ENCODE data around the gene JARID2. TPM values are rescaled to one million over a fixed set of nuclear protein-coding genes. Genes with fewer than 3 reads are reported as not detected.

The JARID2 gene
- total RNA-seq, 6 experiments from 2014 or later: 2.5 to 3.9 (median 3.0) TPM

DNA sequence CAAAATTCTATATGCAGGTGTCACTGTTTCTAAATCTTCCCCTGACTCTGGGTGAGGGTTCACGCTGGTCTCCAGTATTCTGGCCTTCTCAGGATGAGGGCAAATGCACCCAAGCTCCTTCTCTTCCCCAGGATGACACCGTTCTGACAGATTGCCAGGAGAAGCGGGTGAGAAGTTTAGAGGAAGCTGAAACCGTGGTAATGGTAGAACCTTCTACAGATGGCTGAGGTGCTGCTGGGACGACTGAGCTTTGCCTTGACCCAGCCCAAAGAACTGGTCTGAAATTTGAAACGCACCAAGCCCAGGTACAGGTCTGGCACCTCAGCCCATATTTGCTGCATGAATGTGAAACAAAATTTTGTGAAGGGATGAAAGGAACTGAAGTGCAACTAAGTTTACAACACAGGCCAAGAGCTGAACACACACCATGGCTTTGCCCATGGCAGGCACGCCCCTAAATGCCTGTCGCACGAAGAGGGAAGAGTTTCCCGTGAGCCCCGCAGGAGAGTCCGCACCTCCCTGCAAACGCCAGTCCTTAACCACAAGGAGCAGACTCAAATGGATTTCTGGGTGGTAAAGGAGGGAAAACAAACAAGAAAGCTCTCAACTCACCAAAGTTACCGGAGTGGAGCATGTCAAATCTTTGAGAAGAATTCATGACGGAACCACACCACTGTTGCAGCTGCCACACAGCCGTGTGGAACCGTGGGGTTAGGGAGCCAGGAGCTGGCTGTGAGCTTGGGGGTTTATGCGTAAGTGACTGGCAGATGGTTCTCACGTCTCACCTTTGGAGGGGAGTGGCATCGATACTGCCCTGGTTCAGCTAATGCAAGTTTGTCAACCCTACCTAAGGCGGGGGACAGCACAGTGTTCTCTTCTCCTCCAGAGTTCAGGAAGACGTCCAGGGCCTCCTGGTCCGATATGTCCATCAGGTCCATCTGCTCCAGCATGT, 278.1 kb downstream of the JARID2 start:
- 73% methylated on average over 3 of the region's 23 CpGs for WGBS (ENCODE audit: insufficient coverage, low coverage, low lambda C conversion rate, missing lambda C conversion rate)
- no peaks in the 10 kb centered on the region for H3K9me3 ChIP-seq
- H3K27me3 ChIP-seq: no peaks in the 10 kb centered on the region
- no peak for DNase-seq
- H3K27ac ChIP-seq: no peak overlapping the region
- TF ChIP-seq, protein P1, sequence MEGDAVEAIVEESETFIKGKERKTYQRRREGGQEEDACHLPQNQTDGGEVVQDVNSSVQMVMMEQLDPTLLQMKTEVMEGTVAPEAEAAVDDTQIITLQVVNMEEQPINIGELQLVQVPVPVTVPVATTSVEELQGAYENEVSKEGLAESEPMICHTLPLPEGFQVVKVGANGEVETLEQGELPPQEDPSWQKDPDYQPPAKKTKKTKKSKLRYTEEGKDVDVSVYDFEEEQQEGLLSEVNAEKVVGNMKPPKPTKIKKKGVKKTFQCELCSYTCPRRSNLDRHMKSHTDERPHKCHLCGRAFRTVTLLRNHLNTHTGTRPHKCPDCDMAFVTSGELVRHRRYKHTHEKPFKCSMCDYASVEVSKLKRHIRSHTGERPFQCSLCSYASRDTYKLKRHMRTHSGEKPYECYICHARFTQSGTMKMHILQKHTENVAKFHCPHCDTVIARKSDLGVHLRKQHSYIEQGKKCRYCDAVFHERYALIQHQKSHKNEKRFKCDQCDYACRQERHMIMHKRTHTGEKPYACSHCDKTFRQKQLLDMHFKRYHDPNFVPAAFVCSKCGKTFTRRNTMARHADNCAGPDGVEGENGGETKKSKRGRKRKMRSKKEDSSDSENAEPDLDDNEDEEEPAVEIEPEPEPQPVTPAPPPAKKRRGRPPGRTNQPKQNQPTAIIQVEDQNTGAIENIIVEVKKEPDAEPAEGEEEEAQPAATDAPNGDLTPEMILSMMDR (IDR thresholded peaks at IDR 0.05): no peak
- TF ChIP-seq POLR2A (IDR thresholded peaks at IDR 0.05): no peak
- H3K4me3 ChIP-seq: no peak overlapping the region
- intact Hi-C loops (cut with DNase I): no loop called here
- peaks cover 0 to 16% (median 0%) of the 10 kb centered on the region in 4 donors for H3K36me3 ChIP-seq
- ATAC-seq: no peak
- H3K4me1 ChIP-seq: no peaks in the 10 kb centered on the region

DNA sequence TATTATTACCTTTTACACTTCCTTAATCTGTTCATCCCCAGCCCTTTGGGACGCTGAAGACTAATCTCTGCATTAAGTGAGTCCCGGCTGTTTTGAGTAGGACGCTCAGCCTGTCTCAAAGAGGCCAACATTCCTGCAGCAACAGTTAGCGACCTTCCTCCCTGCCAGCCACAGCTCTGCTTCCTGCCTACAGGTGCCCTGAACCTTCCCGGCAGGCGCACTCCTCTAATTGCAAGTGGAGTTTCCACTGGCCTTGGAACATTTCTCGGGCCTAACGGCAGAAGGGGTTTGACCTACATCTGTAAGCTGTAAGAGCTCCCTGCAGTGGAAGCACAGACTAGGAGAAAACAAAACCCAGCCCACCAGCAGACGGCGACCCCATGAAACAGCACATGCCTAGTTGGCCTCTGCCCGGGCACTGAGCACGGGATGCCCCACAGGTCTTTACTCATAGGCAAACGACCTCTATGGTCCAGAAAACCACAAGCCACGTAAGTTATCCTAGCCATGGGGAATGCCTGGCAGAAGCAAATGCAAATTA, 279.1 kb downstream of the JARID2 start:
- H3K27me3 ChIP-seq: no peaks in the 10 kb centered on the region
- no peak for DNase-seq
- H3K36me3 ChIP-seq: peaks cover 0 to 16% (median 0%) of the 10 kb centered on the region in 4 donors
- H3K9me3 ChIP-seq: no peaks in the 10 kb centered on the region
- no peak overlapping the region for H3K27ac ChIP-seq
- H3K4me1 ChIP-seq: no peaks in the 10 kb centered on the region
- no peak overlapping the region for H3K4me3 ChIP-seq
- intact Hi-C loops (cut with DNase I): no loop called here
- 95% methylated on average over 4 of the region's 14 CpGs for whole genome bisulfite sequencing (ENCODE audit: insufficient coverage, low coverage, low lambda C conversion rate, missing lambda C conversion rate)
- TF ChIP-seq, protein P1 (IDR thresholded peaks at IDR 0.05): no peak
- TF ChIP-seq POLR2A (IDR thresholded peaks at IDR 0.05): no peak
- ATAC-seq: no peak

DNA sequence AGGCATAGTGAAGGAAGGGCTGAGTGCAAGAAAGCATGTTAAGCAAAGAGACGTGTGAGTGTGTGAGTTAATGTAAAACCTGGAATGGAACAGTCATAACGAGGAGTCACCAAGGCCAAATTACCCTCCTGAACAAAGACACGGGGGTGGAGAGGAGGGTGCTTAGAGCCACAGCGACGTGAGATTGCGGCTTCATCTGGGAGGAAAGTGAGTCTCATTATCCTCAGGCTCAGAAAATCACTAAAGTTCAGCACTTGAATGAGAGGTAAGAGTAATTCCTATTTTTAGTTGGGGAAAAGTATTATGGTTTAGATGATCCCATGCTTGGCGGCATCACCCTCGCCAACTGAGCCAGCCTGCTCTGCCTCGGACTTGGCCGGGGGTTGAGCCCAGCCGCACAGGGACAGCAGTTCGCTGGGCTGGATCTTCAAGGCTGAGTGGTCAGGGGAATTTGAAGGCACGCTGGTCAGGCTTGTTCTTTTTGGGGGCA, 280.4 kb downstream of the JARID2 start:
- Histone ChIP-seq H3K9me3 (no peaks in the 10 kb centered on the region), H3K4me1 (no peaks in the 10 kb centered on the region), H3K27ac (no peak overlapping the region), H3K36me3 (peaks cover 0 to 11% (median 0%) of the 10 kb centered on the region in 4 donors), H3K4me3 (no peak overlapping the region), H3K27me3 (no peaks in the 10 kb centered on the region)
- 75% methylated on average over 4 of the region's 13 CpGs for WGBS (ENCODE audit: insufficient coverage, low coverage, low lambda C conversion rate, missing lambda C conversion rate)
- no peak for ATAC-seq
- DNase-seq: no peak
- TF ChIP-seq, protein P1 (IDR thresholded peaks at IDR 0.05): no peak
- no peak for TF ChIP-seq POLR2A (IDR thresholded peaks at IDR 0.05)
- intact Hi-C loops (cut with DNase I): no loop called here

DNA sequence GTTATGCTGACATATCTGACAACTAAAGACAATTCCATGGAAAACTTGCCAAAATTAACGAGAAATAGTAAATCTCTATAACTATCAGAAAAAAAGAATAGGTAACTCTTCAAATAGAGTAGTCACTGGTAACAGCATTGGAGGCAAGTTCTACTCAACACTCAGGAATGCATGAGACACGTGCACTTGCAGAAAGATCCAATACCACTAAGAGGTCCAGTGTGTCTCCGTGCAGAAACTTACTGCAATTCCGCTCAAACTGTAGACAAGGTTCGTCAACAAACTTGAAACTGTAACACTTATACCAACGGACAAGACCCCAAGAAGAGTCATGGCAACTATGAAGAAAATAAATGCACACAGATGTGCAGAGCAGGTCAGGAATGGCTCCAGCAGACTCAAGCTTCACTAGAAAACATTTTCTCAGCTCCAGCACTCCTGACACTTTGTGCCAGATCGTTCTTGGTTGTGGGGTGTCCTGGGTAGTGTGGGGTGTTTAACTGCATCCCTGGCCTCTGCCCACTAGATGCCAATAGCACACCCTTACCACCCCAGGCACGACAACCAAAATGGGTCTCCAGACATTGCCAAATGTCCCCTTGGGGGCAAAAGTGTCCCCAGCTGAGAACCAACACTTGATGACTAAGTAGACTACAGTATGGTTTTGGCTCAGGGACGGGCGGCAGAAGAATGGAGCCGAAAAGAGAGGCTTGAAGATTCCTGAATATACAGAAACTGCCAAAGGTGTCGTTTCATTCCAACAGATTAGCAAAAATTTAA, 282.2 kb downstream of the JARID2 start:
- Histone ChIP-seq H3K36me3 (peaks cover 0 to 11% (median 0%) of the 10 kb centered on the region in 4 donors), H3K27ac (no peak overlapping the region)
- ATAC-seq: no peak

More for the DNA sequence above, 282.2 kb downstream of the JARID2 start:
- 96% methylated on average over 7 of the region's 12 CpGs for WGBS (ENCODE audit: insufficient coverage, low coverage, low lambda C conversion rate, missing lambda C conversion rate)
- DNase-seq: no peak
- no peaks in the 10 kb centered on the region for H3K27me3 ChIP-seq
- H3K9me3 ChIP-seq: no peaks in the 10 kb centered on the region
- H3K4me1 ChIP-seq: no peaks in the 10 kb centered on the region
- H3K4me3 ChIP-seq: no peak overlapping the region
- no peak for TF ChIP-seq POLR2A (IDR thresholded peaks at IDR 0.05)
- TF ChIP-seq, protein P1 (IDR thresholded peaks at IDR 0.05): no peak
- intact Hi-C loops (cut with DNase I): no loop called here
